ENCODE measurements around the gene ZBTB40.

ZBTB40 gene

DNA sequence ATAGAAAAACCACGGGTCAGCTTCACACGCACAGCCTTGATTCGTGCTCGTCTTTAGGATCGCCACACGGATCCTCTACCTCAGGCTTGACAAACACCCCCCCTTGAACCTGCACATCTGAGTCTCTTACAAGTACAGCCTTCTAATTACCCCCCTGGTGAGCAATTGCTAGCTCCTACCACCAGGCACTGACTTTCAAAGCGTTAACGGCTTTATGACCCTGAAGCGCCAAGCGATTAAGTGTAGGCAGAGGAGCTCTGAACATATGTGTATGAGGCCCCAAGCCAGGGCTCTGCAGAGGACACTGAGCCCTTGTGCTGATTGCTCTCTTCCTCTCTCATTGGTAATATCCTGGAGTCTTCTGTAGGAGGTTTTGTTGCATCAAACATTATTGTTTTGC is 55.9 kb downstream of the ZBTB40 start:
- DNase-seq, result no peak

DNA sequence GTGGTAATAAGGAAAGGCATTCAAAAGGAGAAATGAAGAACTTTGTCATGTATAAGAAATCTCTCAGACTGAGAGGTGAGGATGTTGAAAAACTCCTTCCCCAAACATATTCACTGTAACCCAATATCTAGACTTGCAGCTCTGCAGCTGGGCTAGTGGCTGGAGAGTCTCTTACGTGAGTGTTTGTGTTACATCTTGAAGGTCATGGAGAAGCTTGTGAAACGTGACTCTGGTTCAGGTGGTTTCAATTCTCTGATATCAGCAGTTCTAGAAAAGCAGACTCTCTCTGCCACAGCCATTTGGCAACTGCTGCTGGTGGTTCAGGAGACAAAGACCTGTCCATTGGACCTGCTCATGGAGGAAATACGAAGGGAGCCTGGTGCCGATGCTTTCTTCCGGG is 56.7 kb downstream of the ZBTB40 start:
- no peak for DNase-seq

DNA sequence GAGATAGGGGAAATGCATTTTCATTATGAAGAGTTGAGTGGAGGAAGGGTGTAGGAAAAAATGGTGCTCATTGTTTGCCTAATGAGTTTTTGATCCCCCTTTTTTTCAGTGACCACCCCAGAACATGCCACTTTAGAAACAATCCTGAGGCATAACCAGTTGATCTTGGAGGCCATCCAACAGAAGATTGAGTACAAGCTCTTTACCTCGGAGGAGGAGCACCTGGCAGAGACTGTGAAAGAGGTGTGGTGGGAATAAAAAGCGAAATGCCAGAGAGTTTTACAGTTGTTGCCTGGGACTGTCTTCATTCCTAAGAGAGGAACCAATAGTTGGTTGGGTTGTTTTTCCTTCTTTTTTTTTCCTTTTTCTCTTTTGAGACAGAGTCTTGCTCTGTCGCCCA is 57.3 kb downstream of the ZBTB40 start:
- DNase-seq, result no peak

DNA sequence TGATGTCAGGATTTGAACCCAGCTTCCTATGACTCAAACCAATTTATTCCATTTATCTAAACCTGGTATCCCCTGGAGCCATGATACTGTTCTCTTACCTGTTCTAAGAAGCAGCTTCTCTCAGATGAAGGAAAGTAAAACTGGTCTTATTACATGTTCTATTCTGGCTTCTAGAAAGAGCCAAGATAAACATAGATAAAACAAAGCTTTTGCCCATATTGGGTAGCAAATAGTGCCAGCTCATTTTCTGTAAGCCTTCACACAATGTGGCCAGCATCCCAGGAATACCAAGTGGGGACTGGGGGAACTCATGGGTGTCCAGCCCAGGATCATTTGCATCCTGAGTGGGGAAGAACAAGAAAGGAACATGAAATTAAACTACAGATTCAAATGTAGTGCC is 58.2 kb downstream of the ZBTB40 start:
- no peak for DNase-seq

DNA sequence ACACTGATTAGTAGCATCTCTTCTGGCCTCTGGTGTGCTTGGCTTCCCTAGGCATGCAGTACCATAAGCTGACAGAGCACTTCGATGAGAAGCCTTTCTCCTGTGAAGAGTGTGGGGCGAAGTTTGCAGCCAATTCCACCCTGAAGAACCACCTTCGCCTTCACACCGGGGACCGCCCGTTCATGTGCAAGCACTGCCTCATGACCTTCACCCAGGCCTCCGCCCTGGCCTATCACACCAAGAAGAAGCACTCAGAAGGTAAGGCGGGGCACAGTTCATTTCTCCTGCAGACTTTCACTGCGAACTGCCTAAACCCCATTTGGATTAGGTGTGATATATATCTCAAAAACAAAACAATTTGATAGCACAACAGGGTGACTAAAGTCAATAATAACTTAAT is 61.2 kb downstream of the ZBTB40 start:
- DNase-seq, result no peak

DNA sequence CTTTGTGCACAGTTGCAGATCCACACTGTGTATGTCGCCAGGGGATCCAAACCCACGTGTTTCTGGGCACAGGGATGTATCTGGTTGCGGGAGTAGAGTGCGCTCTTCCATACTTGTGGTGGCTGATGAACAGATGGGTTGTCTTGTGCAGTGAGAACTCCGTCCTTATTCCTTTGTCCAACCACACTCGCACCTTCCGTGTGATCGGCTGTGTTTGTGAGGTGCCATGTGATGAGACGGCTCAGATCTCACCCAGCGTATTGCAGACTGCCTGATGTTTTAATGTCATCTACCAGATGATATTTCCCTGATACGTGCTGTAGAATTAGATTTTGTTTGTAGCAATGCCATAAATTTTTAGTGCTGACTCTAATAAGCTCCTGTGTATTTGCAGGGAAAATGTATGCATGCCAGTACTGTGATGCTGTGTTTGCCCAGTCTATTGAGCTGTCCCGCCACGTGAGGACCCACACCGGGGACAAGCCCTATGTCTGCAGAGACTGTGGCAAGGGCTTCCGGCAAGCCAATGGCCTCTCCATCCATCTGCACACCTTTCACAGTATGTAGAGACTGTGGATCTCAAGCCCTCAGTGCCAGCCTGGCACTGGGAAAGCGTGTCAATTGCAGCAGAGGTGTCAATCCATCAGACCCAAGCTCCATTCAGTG is 65.4 kb downstream of the ZBTB40 start:
- DNase-seq, result no peak

DNA sequence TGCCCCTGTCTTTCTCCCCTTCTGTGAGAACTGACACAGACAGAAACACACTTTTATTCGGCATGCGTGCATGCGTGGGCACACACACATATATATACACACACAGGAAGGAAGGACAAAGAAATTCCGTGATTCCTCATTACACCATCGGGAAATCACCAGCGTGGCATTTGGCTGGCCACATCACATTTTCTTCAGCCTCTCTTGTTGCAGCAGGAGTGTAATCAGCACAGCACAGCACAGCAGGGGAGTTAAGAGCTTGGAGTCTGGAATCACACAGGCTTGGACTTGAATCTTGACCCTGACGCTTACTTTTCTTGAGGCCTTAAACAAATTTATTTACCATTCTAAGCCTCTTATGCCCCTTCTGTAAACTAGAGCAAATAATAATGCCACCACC is 66.3 kb downstream of the ZBTB40 start:
- no peak for DNase-seq

GRCh38 chr1:22518379-22518778 is 66.7 kb downstream of the ZBTB40 start:
- no peak for DNase-seq

- DNase-seq, result no peak
Measured at GRCh38 chr1:22520871-22521270, 69.2 kb downstream of the ZBTB40 start.

GRCh38 chr1:22521692-22522091 is 70.0 kb downstream of the ZBTB40 start:
- no peak for DNase-seq

DNA sequence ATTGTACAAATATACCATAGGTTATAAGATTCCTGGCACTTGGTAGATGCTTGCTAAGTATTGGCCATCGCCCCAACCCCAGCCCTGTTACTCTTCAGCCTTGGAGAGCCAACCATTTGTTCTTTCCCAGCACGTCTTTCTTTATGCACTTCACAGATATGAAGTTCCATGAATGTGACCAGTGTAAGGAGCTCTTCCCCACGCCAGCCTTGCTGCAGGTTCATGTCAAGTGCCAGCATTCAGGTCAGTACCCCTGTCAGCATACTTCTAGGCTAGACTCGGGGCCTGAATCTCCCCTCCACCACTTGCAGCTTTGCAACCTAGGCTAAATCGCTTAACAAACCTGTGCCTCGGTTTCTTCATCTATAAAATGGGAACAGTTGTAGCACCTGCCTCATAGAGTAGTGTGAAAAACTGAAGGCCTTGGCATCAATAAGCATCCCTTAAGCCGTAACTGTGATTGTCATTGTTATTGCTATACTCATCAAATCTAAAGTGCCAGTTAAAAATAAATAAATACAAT is 70.6 kb downstream of the ZBTB40 start:
- DNase-seq, result no peak

DNA sequence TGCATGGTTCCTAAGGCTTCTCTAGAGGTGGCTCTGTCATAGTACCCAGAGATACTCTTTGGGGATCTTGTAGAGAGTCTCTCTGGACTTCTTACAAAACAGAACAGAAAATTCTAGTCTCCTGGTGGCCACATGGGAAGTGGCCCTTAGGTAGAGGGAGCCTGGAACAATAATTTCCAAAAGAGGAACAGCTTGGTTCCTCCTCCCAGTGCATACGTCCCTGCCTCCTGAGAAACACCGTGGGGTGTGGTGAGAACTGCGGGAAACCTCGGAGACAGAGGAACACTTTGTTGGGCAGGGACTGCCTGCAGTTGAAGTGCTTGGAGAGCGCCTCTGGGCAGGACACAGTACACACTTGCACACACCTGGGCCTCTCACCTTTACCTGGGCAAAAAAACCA is 72.8 kb downstream of the ZBTB40 start:
- DNase-seq, result no peak

- no peak for DNase-seq
Measured at GRCh38 chr1:22525211-22525610, 73.6 kb downstream of the ZBTB40 start.

GRCh38 chr1:22525646-22526045 is 74.0 kb downstream of the ZBTB40 start:
- no peak for DNase-seq

GRCh38 chr1:22526098-22526497 is 74.4 kb downstream of the ZBTB40 start:
- DNase-seq, result no peak

- no peak for DNase-seq
Measured at GRCh38 chr1:22526677-22527076, 75.0 kb downstream of the ZBTB40 start.

GRCh38 chr1:22527122-22527521 is 75.5 kb downstream of the ZBTB40 start:
- DNase-seq, result no peak

DNA sequence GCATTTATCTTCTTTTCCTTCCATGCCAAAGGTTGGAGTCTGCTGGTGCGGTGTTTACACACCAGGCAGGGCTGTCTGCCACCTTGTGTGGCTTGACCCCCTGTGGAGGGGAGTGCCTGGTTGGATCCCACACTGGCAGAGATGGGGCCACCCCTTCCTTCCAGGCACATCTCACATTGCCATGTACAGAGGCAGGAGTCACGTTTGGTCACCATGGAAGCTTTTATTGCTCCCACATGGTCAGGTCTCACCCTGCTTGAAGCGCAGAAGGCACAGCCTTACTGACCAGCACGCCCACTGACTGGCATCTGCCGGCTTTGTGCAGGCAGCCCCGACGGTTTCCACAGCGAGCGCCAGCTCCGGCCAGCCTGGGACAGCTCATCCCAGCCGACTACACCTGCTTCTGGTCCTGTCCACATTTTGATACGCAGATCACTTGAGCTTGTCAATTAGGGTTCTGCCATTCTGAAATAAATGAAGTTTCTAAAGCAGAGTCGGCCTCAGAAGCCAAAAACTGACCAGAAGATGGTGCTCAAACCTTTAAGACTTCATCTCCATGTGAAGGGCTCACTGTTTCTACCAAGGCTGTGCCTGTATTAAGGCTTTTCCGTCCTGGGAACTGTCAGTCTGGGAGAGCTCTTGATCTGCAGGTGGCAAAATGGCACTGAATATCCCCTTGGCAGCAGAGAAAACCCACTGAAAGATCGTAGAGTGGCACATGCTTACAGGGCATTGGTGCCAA is 76.1 kb downstream of the ZBTB40 start:
- DNase-seq, result no peak

DNA sequence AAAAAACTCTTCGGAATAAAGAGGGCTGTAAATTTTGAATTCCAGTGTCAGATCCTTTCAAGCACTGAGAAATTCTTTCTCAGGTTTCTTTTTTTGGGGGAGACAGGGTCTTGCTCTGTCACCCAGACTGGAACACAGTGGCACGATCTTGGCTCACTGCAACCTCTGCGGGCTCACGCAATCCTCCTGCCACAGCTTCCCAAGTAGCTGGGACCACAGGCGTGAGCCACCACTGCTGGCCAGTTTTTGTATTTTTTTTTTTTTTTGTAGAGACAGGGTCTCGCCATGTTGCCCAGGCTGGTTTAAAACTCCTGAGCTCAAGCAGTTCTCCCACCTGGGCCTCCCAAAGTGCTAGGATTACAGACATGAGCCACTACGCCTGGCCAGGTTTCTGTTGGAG is 76.8 kb downstream of the ZBTB40 start:
- DNase-seq, result no peak

DNA sequence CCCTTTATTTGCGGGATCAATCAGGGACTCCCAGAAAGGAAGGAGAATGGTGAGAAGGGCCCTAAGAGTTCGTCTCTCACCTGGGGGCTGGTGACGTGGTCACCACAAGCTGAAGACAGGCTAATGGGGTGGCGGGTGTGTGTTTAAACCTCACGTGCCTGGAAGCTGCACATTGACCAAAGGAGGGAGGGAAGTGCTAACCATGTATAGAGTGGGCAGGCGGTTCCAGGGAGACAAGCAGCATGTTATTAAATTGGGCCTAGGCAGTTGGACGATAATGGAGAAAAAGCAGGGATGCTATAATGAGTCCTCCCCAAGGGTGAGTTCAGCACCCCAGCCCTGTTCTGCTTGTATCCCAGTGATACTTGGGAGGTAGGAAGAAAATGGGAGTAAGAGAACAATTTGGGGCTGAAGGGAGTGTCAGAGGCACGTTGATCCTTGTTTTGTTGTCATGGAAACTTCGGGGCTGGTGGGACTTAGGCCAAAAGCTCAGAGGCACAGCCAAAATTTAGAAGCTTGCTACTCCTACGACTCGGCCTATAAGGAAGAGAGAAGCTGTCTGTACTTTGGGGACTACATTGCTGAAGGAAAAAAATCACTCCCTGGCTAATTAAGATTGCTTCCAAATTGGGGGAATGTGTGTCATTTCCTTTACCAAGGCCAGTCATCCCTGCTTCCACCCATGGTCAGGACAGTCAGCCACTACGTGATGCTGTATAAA is 78.4 kb downstream of the ZBTB40 start:
- no peak for DNase-seq

- no peak for DNase-seq
Measured at GRCh38 chr1:22530715-22531114, 79.1 kb downstream of the ZBTB40 start.

GRCh38 chr1:22531251-22531650 is 79.6 kb downstream of the ZBTB40 start:
- no peak for DNase-seq

DNA sequence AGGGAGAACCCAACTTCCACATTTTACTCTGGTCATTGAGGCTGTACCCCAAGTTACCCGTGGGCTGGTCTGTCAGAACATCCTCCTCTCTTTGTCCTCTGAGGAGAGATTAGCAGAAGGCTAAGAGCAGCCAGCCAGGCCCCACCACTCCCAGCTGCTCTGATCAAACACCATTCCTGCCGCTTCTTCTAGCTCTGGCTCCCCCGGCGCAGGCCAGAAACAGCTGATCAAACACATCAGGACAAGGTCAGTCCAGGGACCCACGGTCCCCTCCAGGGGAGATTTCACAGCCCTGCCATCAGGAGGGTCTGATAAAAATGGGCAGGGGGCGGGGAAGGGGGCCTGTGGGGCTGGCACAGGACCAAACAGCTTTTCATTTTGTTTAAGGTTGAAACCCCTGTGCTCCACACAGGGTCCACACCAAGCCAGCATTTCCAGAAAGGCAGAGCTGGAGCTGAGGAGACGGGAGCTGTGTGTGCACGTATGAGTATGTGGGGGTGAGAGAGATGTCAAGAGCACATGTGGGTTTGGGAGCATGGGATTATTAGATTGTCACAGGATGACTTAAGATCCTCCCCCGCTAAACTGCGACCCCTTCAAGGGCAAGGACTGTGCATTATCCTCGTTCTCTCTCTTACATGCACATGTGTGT is 81.7 kb downstream of the ZBTB40 start:
- DNase-seq, result no peak

Measured in activated CD4-positive, alpha-beta T cell treated with anti-CD3 and anti-CD28 coated beads, Interleukin-2, amount 50 U/mL, for 4 hours (primary cell).